COLO668 (cell line): Measurements from ENCODE around the gene JUND.

Experiments used
- DNase-seq: peaks from one replicate; lab custom pipeline; 2025; ENCODE audit not compliant: unreplicated experiment; lab: John Stamatoyannopoulos, UW

Gene JUND

GRCh38 chr19:18271433-18271841 is 10.0 kb downstream of the JUND start:
- DNase-seq, result no peak

- no peak for DNase-seq
Observed at GRCh38 chr19:18270326-18270725, 11.1 kb downstream of the JUND start.

DNA sequence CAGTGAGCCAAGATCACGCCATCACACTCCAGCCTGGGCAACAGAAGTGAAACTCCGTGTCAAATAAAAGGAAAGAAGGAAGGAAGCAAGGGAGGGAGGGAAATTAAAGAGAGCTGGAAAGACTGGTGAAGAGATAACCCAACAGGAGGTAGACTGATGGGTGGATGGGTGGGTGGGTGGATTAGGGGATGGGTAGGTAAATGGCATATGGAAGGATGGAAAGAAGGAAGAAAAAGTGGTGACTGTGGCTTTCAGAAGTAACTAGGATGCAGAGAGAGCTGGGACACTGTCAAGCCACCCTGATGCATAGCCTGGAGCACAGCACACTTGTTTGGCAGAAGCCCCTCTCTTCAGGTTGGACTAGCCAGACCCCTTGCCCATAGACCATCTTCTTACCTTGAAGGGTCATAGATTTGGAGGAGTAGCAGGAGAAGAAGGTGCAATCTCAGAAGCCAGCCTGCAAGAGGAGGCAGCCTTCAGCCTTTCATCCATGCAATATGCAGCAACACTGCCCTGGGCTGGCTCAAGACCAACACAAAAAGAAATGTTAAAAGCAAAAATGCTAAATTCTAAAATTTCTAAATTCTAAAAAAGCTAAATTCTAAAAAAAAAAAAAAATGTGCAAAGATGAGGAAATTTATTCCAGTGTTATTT is 12.2 kb downstream of the JUND start:
- no peak for DNase-seq

DNA sequence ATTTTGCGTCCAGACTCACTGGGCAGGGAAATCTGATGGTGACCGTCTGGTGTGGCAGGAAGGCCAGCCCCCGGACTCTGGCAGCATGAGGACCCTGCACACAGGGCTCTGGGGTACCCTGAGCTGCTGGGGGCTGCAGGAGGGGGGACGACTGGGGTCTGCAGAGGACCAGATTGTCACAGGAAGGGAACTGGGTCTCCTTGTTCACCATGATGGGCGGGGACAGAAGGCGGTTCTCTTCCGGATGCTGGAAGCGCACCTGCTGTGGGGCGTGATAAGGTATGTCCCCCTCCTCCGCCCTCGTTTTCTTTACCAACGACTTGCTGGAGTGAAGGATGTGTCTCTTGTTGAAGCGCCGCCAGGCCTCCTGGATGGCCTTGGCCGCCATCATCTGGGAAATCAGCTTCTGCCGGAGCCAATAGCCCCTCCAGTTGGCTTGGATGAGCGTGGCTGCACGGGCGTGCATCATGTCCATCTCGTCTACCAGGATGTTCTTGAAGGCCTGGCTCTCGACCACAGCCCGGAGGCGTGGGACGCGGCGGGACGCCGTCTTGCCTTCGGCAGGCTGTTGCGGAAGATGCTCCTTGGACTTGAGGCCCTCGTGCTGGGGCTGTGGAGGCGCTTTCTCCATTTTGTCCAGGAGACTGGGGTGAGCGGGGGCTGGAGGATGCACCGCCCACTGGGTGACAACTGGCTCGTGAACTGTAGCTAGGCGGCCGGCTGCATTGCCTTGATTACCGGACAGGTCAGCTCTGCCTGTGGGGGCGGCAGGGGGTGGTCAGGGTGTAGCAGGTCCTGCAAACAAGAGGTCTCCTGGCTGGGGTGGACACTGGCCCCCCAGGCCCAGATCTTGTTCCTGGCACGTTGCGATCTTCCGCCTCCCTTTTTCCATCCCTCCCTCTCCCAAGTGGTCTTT is 14.4 kb downstream of the JUND start:
- DNase-seq, result no peak

DNA sequence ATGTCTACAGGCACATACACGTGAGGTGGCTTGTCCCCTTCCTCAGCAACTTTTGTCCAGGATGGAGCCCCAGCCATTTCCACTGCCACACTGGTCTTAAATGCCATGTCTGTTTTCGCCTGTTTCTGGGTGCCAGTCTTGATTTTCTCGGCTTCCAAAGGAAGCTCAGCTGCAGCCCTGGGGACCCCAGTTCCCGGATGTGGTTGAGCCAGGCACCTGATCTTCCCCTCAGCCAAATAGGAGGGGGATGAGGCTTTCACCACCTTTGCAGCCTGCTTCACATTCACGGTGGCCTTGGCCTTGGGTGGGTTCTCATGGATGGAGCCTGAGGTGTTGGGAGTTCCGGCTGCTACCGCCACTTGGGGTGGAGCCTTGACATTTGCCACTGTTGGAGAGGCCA is 15.8 kb downstream of the JUND start:
- no peak for DNase-seq

DNA sequence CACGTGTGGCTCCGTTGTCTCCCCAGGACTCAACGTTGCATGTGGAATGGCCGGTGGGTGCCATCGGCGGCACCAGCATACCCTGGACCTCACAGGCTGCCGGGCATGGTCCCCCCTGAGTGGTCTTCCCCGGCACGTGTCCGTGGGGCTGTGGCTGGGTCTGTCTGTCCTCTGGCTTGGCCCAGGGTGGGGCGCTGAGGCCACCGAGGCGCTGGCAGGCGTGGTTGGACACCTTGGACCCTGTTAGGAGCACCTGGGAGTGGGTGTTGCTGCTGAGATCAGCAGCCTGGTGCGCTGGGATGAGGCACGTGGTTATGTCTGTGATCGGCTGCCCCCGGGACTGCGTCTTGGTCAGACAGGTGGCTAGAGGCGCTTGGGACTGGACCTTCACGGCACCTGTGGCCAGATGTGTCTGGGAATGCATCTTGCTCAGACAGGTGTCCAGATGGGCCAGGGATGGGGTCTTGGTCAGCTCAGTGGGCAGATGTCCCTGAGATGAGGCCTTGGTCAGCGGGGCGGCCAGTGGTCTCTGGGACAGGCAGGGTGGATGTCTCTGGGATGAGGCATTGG is 16.4 kb downstream of the JUND start:
- no peak for DNase-seq

- DNase-seq, result no peak
Observed at GRCh38 chr19:18264137-18264854, 17.1 kb downstream of the JUND start.

- DNase-seq, result no peak
Observed at GRCh38 chr19:18263324-18264136, 17.9 kb downstream of the JUND start.

DNA sequence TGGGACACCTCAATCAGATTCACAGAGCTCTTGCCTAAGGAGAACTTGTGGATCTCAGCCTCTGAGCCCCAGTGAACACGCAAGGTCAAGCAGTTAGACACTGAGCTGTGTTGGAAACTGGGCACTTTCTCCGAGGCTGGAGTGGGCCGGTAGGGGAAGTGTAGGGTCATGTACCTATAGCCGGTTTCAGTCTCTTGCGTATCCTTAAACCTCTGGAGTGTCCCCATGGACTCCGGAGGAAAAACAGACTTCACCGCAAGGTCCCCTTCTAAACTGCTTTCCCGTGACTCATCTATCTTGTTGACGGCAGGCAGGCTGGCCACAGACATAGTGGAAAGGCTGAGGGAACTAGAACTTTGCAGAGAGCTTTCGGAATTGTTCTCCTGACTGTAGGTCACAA is 18.5 kb downstream of the JUND start:
- DNase-seq, result no peak

DNA sequence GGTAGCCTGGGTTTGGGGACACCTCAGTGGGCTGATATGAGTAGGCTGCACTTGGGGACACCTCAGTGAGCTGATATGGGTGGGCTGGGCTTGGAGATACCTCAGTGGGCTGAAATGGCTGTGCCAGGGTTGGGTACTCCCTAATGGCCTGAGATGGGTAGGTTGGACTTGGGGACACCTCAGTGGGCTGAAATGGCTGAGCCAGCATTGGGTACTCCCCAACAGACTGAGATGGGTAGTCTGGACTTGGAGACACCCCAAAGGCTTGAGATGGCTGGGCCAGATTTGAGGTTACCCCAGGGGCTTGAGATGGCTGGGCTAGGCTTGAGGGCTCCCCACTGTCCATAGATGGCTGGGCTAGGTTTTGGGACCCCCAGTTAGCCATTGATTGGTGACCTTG is 19.3 kb downstream of the JUND start:
- no peak for DNase-seq

- DNase-seq, result no peak
Observed at GRCh38 chr19:18261474-18261873, 19.9 kb downstream of the JUND start.

DNA sequence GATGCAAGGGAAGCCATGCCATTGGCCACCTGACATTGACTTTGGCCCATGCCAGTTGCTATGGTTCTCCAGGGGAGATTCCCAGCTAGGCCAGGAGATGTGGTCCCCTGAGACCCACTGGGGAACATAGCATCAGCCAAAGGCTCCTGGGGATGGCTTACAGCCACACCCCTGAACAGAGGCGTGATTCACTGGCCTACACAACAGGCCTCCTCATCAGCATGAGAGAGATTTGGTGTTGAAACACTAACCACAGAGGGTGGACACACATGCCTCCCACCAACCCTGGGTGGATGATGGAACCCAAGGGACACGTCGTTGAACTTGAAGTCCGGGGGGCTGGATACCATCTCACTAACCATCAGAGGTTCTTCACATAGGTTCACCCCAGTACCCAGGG is 21.5 kb downstream of the JUND start:
- DNase-seq, result no peak

DNA sequence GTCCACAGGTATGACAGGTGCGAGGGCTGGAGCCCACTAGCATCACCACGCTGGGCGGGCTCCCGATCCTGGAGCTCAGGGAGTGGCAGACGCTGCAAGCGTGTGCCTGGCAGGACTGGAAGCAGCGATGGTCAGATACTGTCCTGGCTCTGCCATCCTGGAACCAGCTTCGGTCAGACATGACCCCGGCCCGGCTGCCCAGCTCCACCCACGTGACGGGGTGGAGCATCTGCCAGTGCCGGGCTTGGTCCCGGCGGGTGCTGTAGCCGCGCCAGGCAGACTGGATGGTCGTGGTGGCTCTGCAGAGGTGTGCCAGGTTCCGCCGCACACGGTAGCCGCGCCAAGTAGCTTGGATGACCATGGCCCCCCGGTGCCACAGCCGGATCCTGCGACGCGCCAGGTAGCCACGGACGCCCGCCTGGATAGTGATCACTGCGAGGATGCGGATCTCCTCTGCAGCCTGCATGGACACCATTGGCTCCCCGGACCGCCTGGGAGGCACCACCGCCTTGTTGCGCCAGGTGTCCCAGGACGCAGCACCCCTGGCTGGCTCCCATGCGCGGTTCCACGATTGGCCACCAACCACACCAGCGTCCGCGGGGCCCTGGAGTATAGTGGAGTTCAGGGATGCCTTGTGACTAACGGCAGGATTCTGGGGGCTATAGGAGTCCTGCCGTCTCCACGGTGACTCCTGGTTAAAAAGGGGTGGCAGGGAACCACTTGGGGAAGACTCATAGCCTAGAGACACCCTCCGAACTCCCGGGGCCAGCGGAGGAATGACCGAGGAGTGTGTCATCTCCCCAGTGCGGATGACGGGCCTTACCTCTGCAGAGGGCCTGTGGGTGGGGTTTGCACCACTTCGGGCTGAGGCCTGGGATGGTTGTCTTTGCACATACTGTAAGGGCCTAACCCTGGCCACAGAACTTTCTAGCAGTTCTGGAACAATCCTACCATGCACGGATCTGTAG is 23.6 kb downstream of the JUND start:
- no peak for DNase-seq

GRCh38 chr19:18254546-18255503 is 26.6 kb downstream of the JUND start:
- DNase-seq, result peak; percentile 89

GRCh38 chr19:18253716-18254115 is 27.7 kb downstream of the JUND start:
- no peak for DNase-seq

DNA sequence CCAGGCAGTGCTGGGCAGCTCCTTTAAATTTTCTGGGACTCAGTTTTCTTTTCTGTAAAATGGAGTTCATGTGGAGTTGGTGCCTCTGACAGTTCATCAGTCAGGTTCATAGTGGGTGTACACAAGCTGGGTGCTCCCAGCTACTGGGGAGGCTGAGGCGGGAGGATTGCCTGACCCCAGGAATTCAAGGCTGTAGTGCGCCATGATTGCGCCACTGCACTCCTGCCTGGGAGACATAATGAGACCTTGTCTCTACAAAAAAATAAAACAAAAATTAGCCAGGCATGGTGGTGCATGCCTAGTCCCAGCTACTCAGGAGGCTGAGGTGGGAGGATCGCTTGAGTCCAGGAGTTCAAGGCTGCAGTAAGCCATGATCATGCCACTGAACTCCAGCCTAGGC is 28.3 kb downstream of the JUND start:
- no peak for DNase-seq

DNA sequence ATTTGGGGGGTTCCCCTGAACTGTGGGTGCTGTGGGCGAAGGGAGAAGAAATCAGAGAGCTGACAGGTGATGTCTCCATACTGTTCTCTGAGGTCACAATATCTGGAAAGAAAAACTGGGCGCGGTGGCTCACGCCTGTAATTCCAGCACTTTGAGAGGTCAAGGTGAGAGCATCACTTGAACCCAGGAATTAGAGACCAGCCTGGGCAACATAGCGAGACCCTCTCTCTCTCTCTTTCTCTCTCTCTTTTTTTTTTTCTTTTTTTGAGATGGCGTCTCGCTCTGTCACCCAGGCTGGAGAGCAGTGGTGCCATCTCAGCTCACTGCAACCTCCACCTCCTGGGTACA is 29.1 kb downstream of the JUND start:
- DNase-seq, result no peak

DNA sequence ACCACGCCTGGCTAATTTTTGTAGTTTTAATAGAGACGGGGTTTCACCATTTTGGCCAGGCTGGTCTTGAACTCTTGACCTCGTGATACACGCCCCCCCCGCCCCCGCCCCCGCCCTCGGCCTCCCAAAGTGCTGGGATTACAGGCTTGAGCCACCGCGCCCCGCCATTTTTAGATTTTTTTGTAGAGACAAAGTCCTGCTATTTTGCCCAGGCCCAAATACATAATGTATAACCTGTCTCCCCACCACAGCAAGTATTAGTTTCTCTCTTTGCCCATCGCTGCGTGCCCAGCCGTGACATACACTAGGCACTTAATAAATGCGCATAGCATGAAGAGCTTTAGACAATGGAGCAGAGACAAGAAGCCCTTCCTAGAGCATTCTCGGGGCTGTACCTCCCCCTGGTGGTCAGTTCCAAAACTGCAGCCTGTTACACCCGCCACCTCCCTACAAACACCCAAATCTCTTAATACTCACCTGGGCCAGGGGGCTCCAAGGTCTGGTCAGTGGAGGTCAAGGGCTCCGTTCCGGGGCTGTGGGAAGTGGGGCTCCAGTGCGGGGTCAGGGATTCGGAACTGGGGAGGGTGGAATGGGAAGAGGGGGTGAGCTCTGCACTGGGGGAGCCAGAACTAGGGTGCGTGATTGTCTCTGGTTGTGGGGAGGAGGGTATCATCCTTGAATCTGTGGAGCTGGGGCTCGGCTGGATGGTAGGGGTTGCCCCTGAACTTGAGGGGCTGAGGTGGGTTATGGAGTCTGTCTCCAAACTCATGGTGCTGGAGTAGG is 29.6 kb downstream of the JUND start:
- peak; percentile 74 for DNase-seq
